Lower lobe of right lung (tissue), 2 donors: ENCODE measurements around the gene NUP210L. TPM values are rescaled to one million over a fixed set of nuclear protein-coding genes. Genes with fewer than 3 reads are reported as not detected.

Source experiments
- ATAC-seq, 2 donors: fragments of 200-7000 bp; cut with Tn5 transposase; one replicate each; pipeline ENCODE4 v1.9.1; 2020 to 2022; ENCODE audit warnings: mild to moderate bottlenecking in 2 of 2, moderate library complexity in 2 of 2
- DNase-seq: peaks from one replicate; pipeline ENCODE4 v3.0.0-alpha.2; 2020
- H3K27ac ChIP-seq: fragments of 200-600 bp; one replicate; pipeline ENCODE4 v1.8.0; 2022
- H3K27me3 ChIP-seq: fragments of 200-600 bp; one replicate; pipeline ENCODE4 v1.8.0; 2022; ENCODE audit warnings: low read depth
- H3K36me3 ChIP-seq: fragments of 200-600 bp; one replicate; pipeline ENCODE4 v1.8.0; 2022; ENCODE audit warnings: mild to moderate bottlenecking
- H3K4me1 ChIP-seq: fragments of 200-600 bp; one replicate; pipeline ENCODE4 v1.8.0; 2022
- H3K4me3 ChIP-seq: fragments of 200-600 bp; one replicate; pipeline ENCODE4 v1.8.0; 2022; ENCODE audit warnings: mild to moderate bottlenecking
- H3K9me3 ChIP-seq: fragments of 200-600 bp; one replicate; pipeline ENCODE4 v1.8.0; 2022
- CTCF ChIP-seq: fragments of 200-600 bp; IDR thresholded peaks from one replicate; pipeline ENCODE4 v1.8.0; 2022; ENCODE audit warnings: antibody characterized with exemption, mild to moderate bottlenecking
- intact Hi-C: fragments of 100-400 bp; cut with DNase I; formaldehyde crosslinking; loops from one replicate; pipeline ENCODE4 v1.11.0; 2022
- total RNA-seq: library from RNA; stranded (reverse); fragmentation: NEBNext Ultra II Directional; extraction: Animal tissue kit (Norgen Biotek cat#: 25700); gene quantifications from one replicate; pipeline ENCODE4 v1.2.1, GENCODE V29; 2021
- donor health status: DM: no; HTN: yes; CAD: no; lungs with severe emphysema.

NUP210L gene
- total RNA-seq, 1 donor from 2014 or later = 1.7 TPM

- DNase-seq = no peak
- H3K4me1 ChIP-seq = peaks cover 73% of the 10 kb centered on the region
- intact Hi-C loops = no loop called here
These were observed 193.5 kb downstream of the NUP210L start for GRCh38 chr1:153961421-153961820.

GRCh38 chr1:153960206-153960605 is 194.7 kb downstream of the NUP210L start:
- Histone ChIP-seq H3K36me3 (peaks cover 28% of the 10 kb centered on the region), H3K4me3 (no peak overlapping the region), H3K27ac (peak overlapping the region; percentile 58), H3K9me3 (no peaks in the 10 kb centered on the region), H3K27me3 (no peaks in the 10 kb centered on the region), H3K4me1 (peaks cover 71% of the 10 kb centered on the region)
- intact Hi-C loops = no loop called here
- ATAC-seq (no peak), DNase-seq (no peak)
- no peak for TF ChIP-seq CTCF

More at GRCh38 chr1:153961421-153961820, 193.5 kb downstream of the NUP210L start:
- no peaks in the 10 kb centered on the region for H3K9me3 ChIP-seq
- peak overlapping the region; percentile 81 for H3K4me3 ChIP-seq
- peak overlapping the region; percentile 96 for H3K27ac ChIP-seq
- no peaks in the 10 kb centered on the region for H3K27me3 ChIP-seq
- TF ChIP-seq CTCF = no peak
- peaks cover 28% of the 10 kb centered on the region for H3K36me3 ChIP-seq
- ATAC-seq = no peak

DNA sequence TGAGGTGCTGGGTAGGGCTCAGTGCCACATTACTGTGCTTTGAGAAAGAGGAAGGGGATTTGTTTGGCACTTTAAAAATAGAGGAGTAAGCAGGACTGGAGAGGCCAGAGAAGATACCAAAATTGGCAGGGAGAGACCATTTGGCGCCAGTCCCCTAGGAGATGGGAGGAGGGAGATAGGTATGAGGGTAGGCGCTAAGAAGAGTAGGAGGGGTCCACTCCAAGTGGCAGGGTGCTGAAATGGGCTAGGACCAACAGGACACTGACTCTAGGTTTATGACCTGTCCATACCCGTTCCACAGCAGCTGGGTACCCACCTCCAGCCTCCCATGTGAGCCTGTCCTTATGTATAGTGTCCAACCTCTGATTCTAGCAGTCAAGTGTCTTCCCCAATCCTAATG is 195.4 kb downstream of the NUP210L start:
- no peak for ATAC-seq

DNA sequence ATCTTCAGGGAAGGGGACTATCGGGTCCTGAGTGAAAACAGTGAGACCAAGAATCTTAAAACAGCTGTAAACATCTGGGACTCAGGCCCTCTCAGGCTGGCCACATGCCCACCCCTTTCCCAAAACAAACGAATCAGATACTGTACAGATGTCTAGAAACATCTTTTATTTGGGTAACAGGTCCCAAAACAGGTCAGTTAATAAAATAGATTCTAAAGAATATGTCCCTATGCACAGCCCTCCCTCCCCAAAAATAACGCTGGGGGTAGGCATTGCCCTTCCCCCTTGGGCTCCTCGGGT is 196.0 kb downstream of the NUP210L start:
- peaks cover 67% of the 10 kb centered on the region for H3K4me1 ChIP-seq
- intact Hi-C loops = no loop called here
- ATAC-seq = no peak

More for the DNA sequence above, 195.4 kb downstream of the NUP210L start:
- no peak for TF ChIP-seq CTCF
- Histone ChIP-seq H3K27me3 (no peaks in the 10 kb centered on the region), H3K27ac (peak overlapping the region; percentile 58), H3K4me1 (peaks cover 68% of the 10 kb centered on the region), H3K9me3 (no peaks in the 10 kb centered on the region), H3K36me3 (peaks cover 33% of the 10 kb centered on the region), H3K4me3 (peak overlapping the region; percentile 95)
- intact Hi-C loops = no loop called here
- DNase-seq = no peak

DNA sequence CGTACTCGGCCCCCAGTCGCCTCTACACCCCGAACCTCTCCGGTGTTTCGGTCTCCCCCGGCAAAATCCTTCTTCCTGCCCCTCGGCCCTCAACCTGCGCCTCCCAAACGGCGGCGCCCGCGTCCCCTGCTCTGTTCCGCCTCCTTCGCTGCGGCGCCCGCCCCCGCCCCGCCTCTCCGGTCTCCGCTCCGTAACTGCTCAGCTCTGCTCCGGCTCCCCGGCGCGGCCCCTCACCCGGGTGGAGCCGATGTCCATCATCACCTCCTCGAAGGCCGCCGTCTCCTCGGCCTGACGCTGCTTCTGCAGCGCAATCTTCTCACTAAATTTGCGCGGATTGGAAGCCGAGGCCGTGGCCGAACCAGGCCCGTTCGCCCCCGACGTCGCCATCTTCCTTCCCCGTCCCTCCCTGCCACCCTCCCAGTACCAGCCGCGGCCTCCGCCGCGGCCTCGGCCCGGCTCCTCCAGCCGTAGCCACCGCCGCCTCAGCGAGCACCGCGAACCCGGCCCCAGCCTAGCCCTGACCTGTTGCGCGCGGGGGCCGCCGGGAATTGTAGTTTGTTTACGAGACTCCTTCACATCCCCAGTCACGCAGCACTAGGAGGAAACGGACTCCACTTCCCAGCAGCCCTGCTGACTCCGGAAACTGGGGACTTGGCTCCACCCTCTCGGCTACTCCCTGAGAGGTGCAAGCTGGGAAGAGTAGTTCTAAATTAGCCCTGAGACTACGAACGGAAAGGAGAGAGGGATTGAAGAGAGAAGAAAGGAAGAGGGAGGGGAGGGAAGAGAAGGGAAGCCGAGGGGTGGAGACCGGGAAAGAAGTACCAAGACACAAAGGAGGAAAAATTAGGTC is 196.5 kb downstream of the NUP210L start, which contains the start of gene CRTC2:
CRTC2 (minus strand) TSS at position 502 of the 850 bp plus-strand sequence; CDS start at position 387, 115 bp downstream.
- peak within 1 kb of the TSS; percentile 95 for H3K4me3 ChIP-seq
- DNase-seq (peak; percentile 100), ATAC-seq (peak; percentile 93 to 95)
- peaks cover 67% of the 10 kb centered on the region for H3K4me1 ChIP-seq
- intact Hi-C loops = no loop called here
- no peak for TF ChIP-seq CTCF
- no peaks in the 10 kb centered on the region for H3K9me3 ChIP-seq
- peaks cover 44% of the 10 kb centered on the region for H3K36me3 ChIP-seq
- H3K27me3 ChIP-seq = no peaks in the 10 kb centered on the region
- H3K27ac ChIP-seq = peak within 1 kb of the TSS; percentile 92

More for the DNA sequence above, 196.0 kb downstream of the NUP210L start:
- Histone ChIP-seq H3K36me3 (peaks cover 38% of the 10 kb centered on the region), H3K4me3 (peak overlapping the region; percentile 95), H3K27ac (peak overlapping the region; percentile 58), H3K9me3 (no peaks in the 10 kb centered on the region), H3K27me3 (no peaks in the 10 kb centered on the region)
- no peak for TF ChIP-seq CTCF
- DNase-seq = no peak
